Fibroblast of the aortic adventitia (primary cell): ENCODE data around the gene TMEM44. TPM values are rescaled to one million over a fixed set of nuclear protein-coding genes. Genes with fewer than 3 reads are reported as not detected.

Experiments
- DNase-seq: peaks from one replicate; pipeline ENCODE4 v3.0.0-alpha.2; 2010; ENCODE audit warnings: low read depth
- H3K4me3 ChIP-seq: 2 replicates; pipeline ENCODE4 v1.5.1; 2011; ENCODE audit warnings: low read depth, mild to moderate bottlenecking, control low read depth, low read length, moderate library complexity
- CTCF ChIP-seq: IDR thresholded peaks from 2 replicates; pipeline ENCODE4 v1.5.1; 2011; ENCODE audit warnings: mild to moderate bottlenecking, low read length, control low read depth, inconsistent platforms; ENCODE audit not compliant: insufficient read depth
- total RNA-seq: library from RNA; depleted of rRNA; stranded (reverse); fragments of >200 nt; gene quantifications from 2 replicates; pipeline ENCODE4 v1.2.3, GENCODE V29; 2012; ENCODE audit warnings: low replicate concordance

Gene TMEM44
- total RNA-seq, 1 donor = 16.7 TPM

- H3K4me3 ChIP-seq = no peak overlapping the region
- no peak for TF ChIP-seq CTCF
- DNase-seq = peak; percentile 100
Measured at GRCh38 chr3:194592798-194593752, 40.1 kb downstream of the TMEM44 start.

GRCh38 chr3:194588741-194589140, 44.5 kb downstream of the TMEM44 start:
- peak; percentile 94 for DNase-seq
- H3K4me3 ChIP-seq = no peak overlapping the region
- TF ChIP-seq CTCF = no peak

- no peak for TF ChIP-seq CTCF
Measured at GRCh38 chr3:194588236-194588635, 45.0 kb downstream of the TMEM44 start.

GRCh38 chr3:194587438-194587931, 45.7 kb downstream of the TMEM44 start:
- TF ChIP-seq CTCF = no peak
- DNase-seq = peak; percentile 96
- H3K4me3 ChIP-seq = no peak overlapping the region

More at GRCh38 chr3:194588236-194588635, 45.0 kb downstream of the TMEM44 start:
- no peak for DNase-seq
- H3K4me3 ChIP-seq = no peak overlapping the region

GRCh38 chr3:194586836-194587235, 46.4 kb downstream of the TMEM44 start:
- peak; percentile 89 for DNase-seq
- no peak overlapping the region for H3K4me3 ChIP-seq
- TF ChIP-seq CTCF = no peak

GRCh38 chr3:194585880-194586281, 47.3 kb downstream of the TMEM44 start:
- DNase-seq = no peak
- H3K4me3 ChIP-seq = no peak overlapping the region
- TF ChIP-seq CTCF = no peak
